Upper lobe of left lung (tissue), 4 donors: Measurements from ENCODE around the gene MAG.

Experiments
- EP300 ChIP-seq, 4 donors: sonication (generic); formaldehyde crosslinking; IDR thresholded peaks; one replicate each; pipeline ENCODE4 v1.5.1; 2017; ENCODE audit warnings: antibody characterized with exemption in 4 of 4, control low read depth in 2 of 4
- POLR2A ChIP-seq, 4 donors: fragments of 450-650 bp; IDR thresholded peaks; one replicate each; pipeline ENCODE4 v1.5.1; 2016 to 2017; ENCODE audit warnings: antibody characterized with exemption in 4 of 4, mild to moderate bottlenecking in 2 of 4
- TF ChIP-seq, protein P1 (sequence below), 6 experiments: fragments of 450-650 bp in 4 of 6; fragments of 200-600 bp in 2 of 6; sonication (generic) in 2 of 6; IDR thresholded peaks; one replicate each; pipeline ENCODE4 v1.5.1; 2016 to 2019; ENCODE audit warnings: antibody characterized with exemption in 6 of 6

DNA sequence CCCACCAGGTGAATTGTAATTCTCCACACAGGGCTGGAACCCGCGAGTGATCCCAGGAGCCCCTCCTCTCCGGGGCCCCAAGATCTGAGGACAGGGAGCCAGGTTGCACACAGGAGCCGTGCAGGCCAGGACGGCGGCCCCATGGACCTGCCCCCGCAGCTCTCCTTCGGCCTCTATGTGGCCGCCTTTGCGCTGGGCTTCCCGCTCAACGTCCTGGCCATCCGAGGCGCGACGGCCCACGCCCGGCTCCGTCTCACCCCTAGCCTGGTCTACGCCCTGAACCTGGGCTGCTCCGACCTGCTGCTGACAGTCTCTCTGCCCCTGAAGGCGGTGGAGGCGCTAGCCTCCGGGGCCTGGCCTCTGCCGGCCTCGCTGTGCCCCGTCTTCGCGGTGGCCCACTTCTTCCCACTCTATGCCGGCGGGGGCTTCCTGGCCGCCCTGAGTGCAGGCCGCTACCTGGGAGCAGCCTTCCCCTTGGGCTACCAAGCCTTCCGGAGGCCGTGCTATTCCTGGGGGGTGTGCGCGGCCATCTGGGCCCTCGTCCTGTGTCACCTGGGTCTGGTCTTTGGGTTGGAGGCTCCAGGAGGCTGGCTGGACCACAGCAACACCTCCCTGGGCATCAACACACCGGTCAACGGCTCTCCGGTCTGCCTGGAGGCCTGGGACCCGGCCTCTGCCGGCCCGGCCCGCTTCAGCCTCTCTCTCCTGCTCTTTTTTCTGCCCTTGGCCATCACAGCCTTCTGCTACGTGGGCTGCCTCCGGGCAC is 59.6 kb downstream of the MAG start:
- TF ChIP-seq POLR2A (IDR thresholded peaks at IDR 0.05) (no peak), EP300 (IDR thresholded peaks at IDR 0.05) (no peak)
- TF ChIP-seq, protein P1, sequence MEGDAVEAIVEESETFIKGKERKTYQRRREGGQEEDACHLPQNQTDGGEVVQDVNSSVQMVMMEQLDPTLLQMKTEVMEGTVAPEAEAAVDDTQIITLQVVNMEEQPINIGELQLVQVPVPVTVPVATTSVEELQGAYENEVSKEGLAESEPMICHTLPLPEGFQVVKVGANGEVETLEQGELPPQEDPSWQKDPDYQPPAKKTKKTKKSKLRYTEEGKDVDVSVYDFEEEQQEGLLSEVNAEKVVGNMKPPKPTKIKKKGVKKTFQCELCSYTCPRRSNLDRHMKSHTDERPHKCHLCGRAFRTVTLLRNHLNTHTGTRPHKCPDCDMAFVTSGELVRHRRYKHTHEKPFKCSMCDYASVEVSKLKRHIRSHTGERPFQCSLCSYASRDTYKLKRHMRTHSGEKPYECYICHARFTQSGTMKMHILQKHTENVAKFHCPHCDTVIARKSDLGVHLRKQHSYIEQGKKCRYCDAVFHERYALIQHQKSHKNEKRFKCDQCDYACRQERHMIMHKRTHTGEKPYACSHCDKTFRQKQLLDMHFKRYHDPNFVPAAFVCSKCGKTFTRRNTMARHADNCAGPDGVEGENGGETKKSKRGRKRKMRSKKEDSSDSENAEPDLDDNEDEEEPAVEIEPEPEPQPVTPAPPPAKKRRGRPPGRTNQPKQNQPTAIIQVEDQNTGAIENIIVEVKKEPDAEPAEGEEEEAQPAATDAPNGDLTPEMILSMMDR (IDR thresholded peaks at IDR 0.05): no peak
